Naive thymus-derived CD4-positive, alpha-beta T cell (primary cell): ENCODE data around the gene ZNF618. TPM values are rescaled to one million over a fixed set of nuclear protein-coding genes. Genes with fewer than 3 reads are reported as not detected.

Experiments
- ATAC-seq: fragments of 150-1000 bp; cut with Tn5 transposase; 2 replicates; pipeline ENCODE4 v1.10.0; 2021; ENCODE audit warnings: mild to moderate bottlenecking, moderate library complexity
- CTCF ChIA-PET: fragments of 350-600 bp; sonication (Branson Sonifier 250); formaldehyde crosslinking; loops from one replicate; lab custom pipeline; 2021; ENCODE audit warnings: antibody characterized with exemption; lab: Charles Lee
- POLR2A ChIA-PET: fragments of 350-600 bp; sonication (Branson Sonifier 250); formaldehyde crosslinking; loops from one replicate; lab custom pipeline; 2021; ENCODE audit warnings: antibody characterized with exemption, inconsistent platforms; lab: Charles Lee
- DNase-seq, 9 donors: peaks; one replicate each; pipeline versions ENCODE4 v3.0.0 to v3.0.0-alpha.2; 2020 to 2022; ENCODE audit warnings: mixed read lengths in 1 of 9
- H3K27ac ChIP-seq: one replicate; pipeline ENCODE4 v1.7.0; 2013; ENCODE audit warnings: mild to moderate bottlenecking, low read depth, low read length, moderate library complexity
- H3K27me3 ChIP-seq, 2 donors: one replicate each; pipeline ENCODE4 v1.7.0; 2013; ENCODE audit warnings: low read length in 2 of 2, mild to moderate bottlenecking in 2 of 2, moderate library complexity in 2 of 2; ENCODE audit not compliant: control insufficient read depth in 2 of 2, insufficient read depth in 2 of 2
- H3K36me3 ChIP-seq, 3 experiments: 1 replicate in 2 of 3; 2 replicates in 1 of 3; pipeline ENCODE4 v1.7.0; 2013; ENCODE audit warnings: low read length in 3 of 3, mild to moderate bottlenecking in 3 of 3, moderate library complexity in 1 of 3; ENCODE audit not compliant: insufficient read depth in 3 of 3, control insufficient read depth in 2 of 3
- H3K4me1 ChIP-seq, 2 donors: one replicate each; pipeline ENCODE4 v1.7.0; 2013; ENCODE audit warnings: low read length in 2 of 2, mild to moderate bottlenecking in 2 of 2, moderate library complexity in 1 of 2; ENCODE audit not compliant: control insufficient read depth in 2 of 2, insufficient read depth in 2 of 2
- H3K4me3 ChIP-seq: 2 replicates; pipeline ENCODE4 v1.7.0; 2013; ENCODE audit warnings: mild to moderate bottlenecking, low read length
- H3K9me3 ChIP-seq, 3 experiments: 1 replicate in 2 of 3; 2 replicates in 1 of 3; pipeline ENCODE4 v1.7.0; 2013; ENCODE audit warnings: low read length in 3 of 3; ENCODE audit not compliant: control insufficient read depth in 2 of 3
- H3K27ac Mint-ChIP-seq, 9 donors: one replicate each; pipeline ENCODE4 v1.8.0; 2020 to 2022; ENCODE audit warnings: mixed read lengths in 9 of 9, mild to moderate bottlenecking in 8 of 9, moderate library complexity in 5 of 9, inconsistent platforms in 2 of 9
- H3K27me3 Mint-ChIP-seq, 5 donors: one replicate each; pipeline ENCODE4 v1.8.0; 2021 to 2022; ENCODE audit warnings: mixed read lengths in 5 of 5, mild to moderate bottlenecking in 1 of 5
- H3K36me3 Mint-ChIP-seq, 5 donors: one replicate each; pipeline ENCODE4 v1.8.0; 2020 to 2022; ENCODE audit warnings: mixed read lengths in 5 of 5, mild to moderate bottlenecking in 3 of 5, inconsistent platforms in 1 of 5
- H3K4me1 Mint-ChIP-seq, 7 donors: one replicate each; pipeline ENCODE4 v1.8.0; 2020 to 2022; ENCODE audit warnings: mixed read lengths in 7 of 7, mild to moderate bottlenecking in 3 of 7, inconsistent platforms in 1 of 7
- H3K4me3 Mint-ChIP-seq, 10 donors: one replicate each; pipeline ENCODE4 v1.8.0; 2020 to 2022; ENCODE audit warnings: mild to moderate bottlenecking in 10 of 10, mixed read lengths in 10 of 10, moderate library complexity in 6 of 10, inconsistent platforms in 2 of 10
- H3K9me3 Mint-ChIP-seq, 11 donors: one replicate each; pipeline ENCODE4 v1.8.0; 2020 to 2022; ENCODE audit warnings: mixed read lengths in 11 of 11, mild to moderate bottlenecking in 4 of 11, inconsistent platforms in 1 of 11, moderate library complexity in 1 of 11
- intact Hi-C, 2 donors: fragments of 100-400 bp; cut with micrococcal nuclease; formaldehyde crosslinking; loops; one replicate each; pipeline ENCODE4 v1.15.1; 2023
- polyA plus RNA-seq, 2 donors: library from polyadenylated mRNA; unstranded; fragments of 300-500 nt; fragmentation: Illumina TruSeq; gene quantifications; one replicate each; pipeline ENCODE4 v1.2.3, GENCODE V29; 2021
- total RNA-seq, 6 experiments: library from RNA in 5 of 6; stranded (reverse) in 5 of 6; gene quantifications; 1 replicate in 5 of 6; 2 replicates in 1 of 6; pipeline ENCODE4 v1.2.3 and lab custom pipeline; 2021 to 2026

ZNF618 gene
- total and polyA plus RNA-seq, 7 experiments from 2014 or later = 0.17 to 3.3 (median 1.1) TPM

- peaks cover 0 to 14% (median 0%) of the 10 kb centered on the region in 11 donors for H3K9me3 Mint-ChIP-seq
- no peaks in the 10 kb centered on the region for H3K4me1 Mint-ChIP-seq
- H3K27ac ChIP-seq = no peak overlapping the region
Observed at GRCh38 chr9:113894166-113894565, 18.1 kb downstream of the ZNF618 start.

GRCh38 chr9:113895526-113895925, 19.4 kb downstream of the ZNF618 start:
- peaks cover 0 to 10% (median 0%) of the 10 kb centered on the region in 11 donors for H3K9me3 Mint-ChIP-seq
- no peak overlapping the region for H3K4me3 Mint-ChIP-seq
- H3K4me1 Mint-ChIP-seq = no peaks in the 10 kb centered on the region
- Histone ChIP-seq H3K36me3 (no peaks in the 10 kb centered on the region), H3K9me3 (no peaks in the 10 kb centered on the region), H3K27ac (no peak overlapping the region), H3K4me3 (no peak overlapping the region), H3K4me1 (no peaks in the 10 kb centered on the region), H3K27me3 (peaks cover 0 to 4% of the 10 kb centered on the region in 2 donors)
- H3K36me3 Mint-ChIP-seq = peaks cover 0 to 3% (median 0%) of the 10 kb centered on the region in 5 donors
- H3K27ac Mint-ChIP-seq = no peak overlapping the region
- DNase-seq (no peak), ATAC-seq (no peak)
- H3K27me3 Mint-ChIP-seq = peaks cover 0 to 27% (median 6%) of the 10 kb centered on the region in 5 donors
- POLR2A ChIA-PET = no interaction called here
- intact Hi-C loops = no loop called here
- CTCF ChIA-PET = no interaction called here

More at GRCh38 chr9:113894166-113894565, 18.1 kb downstream of the ZNF618 start:
- Mint-ChIP-seq H3K4me3 (no peak overlapping the region), H3K27me3 (peaks cover 0 to 31% (median 6%) of the 10 kb centered on the region in 5 donors), H3K27ac (no peak overlapping the region), H3K36me3 (peaks cover 0 to 3% (median 0%) of the 10 kb centered on the region in 5 donors)
- Histone ChIP-seq H3K4me1 (no peaks in the 10 kb centered on the region), H3K4me3 (no peak overlapping the region), H3K27me3 (peaks cover 0 to 4% of the 10 kb centered on the region in 2 donors), H3K36me3 (no peaks in the 10 kb centered on the region), H3K9me3 (no peaks in the 10 kb centered on the region)
- intact Hi-C loops = no loop called here
- ChIA-PET CTCF (no interaction called here), POLR2A (no interaction called here)
- DNase-seq = no peak
- ATAC-seq = no peak

- Histone ChIP-seq H3K36me3 (no peaks in the 10 kb centered on the region), H3K9me3 (no peaks in the 10 kb centered on the region), H3K4me1 (no peaks in the 10 kb centered on the region), H3K27me3 (peaks cover 0 to 4% of the 10 kb centered on the region in 2 donors), H3K4me3 (no peak overlapping the region), H3K27ac (no peak overlapping the region)
- no peak overlapping the region for H3K27ac Mint-ChIP-seq
- ATAC-seq (no peak), DNase-seq (no peak)
- no peaks in the 10 kb centered on the region for H3K4me1 Mint-ChIP-seq
- no peak overlapping the region for H3K4me3 Mint-ChIP-seq
- intact Hi-C loops = no loop called here
- peaks cover 0 to 26% (median 6%) of the 10 kb centered on the region in 5 donors for H3K27me3 Mint-ChIP-seq
- POLR2A ChIA-PET = no interaction called here
- H3K36me3 Mint-ChIP-seq = peaks cover 0 to 3% (median 0%) of the 10 kb centered on the region in 5 donors
- peaks cover 0 to 6% (median 0%) of the 10 kb centered on the region in 11 donors for H3K9me3 Mint-ChIP-seq
- CTCF ChIA-PET = no interaction called here
Observed at GRCh38 chr9:113896713-113897112, 20.6 kb downstream of the ZNF618 start.

GRCh38 chr9:113898151-113898550, 22.0 kb downstream of the ZNF618 start:
- peaks cover 0 to 4% of the 10 kb centered on the region in 2 donors for H3K27me3 ChIP-seq
- no peak overlapping the region for H3K27ac ChIP-seq
- ChIA-PET CTCF (interaction anchor here (0.7 kb wide), 1 partner anchor 10 kb away, joined by 5 read pairs; no protein-coding TSS in a partner anchor), POLR2A (no interaction called here)
- no peak for DNase-seq
- Mint-ChIP-seq H3K4me1 (no peaks in the 10 kb centered on the region), H3K4me3 (no peak overlapping the region), H3K27me3 (peaks cover 0 to 20% (median 6%) of the 10 kb centered on the region in 5 donors), H3K9me3 (peaks cover 0 to 7% (median 0%) of the 10 kb centered on the region in 11 donors), H3K27ac (no peak overlapping the region), H3K36me3 (peaks cover 0 to 3% (median 1%) of the 10 kb centered on the region in 5 donors)
- no peak for ATAC-seq
- no peaks in the 10 kb centered on the region for H3K4me1 ChIP-seq
- H3K4me3 ChIP-seq = no peak overlapping the region
- H3K36me3 ChIP-seq = no peaks in the 10 kb centered on the region
- intact Hi-C loops = no loop called here
- H3K9me3 ChIP-seq = no peaks in the 10 kb centered on the region

- peaks cover 0 to 20% (median 6%) of the 10 kb centered on the region in 5 donors for H3K27me3 Mint-ChIP-seq
- H3K9me3 ChIP-seq = no peaks in the 10 kb centered on the region
- no peak overlapping the region for H3K4me3 ChIP-seq
- ATAC-seq (no peak), DNase-seq (no peak)
- H3K4me3 Mint-ChIP-seq = no peak overlapping the region
- no peaks in the 10 kb centered on the region for H3K36me3 ChIP-seq
- intact Hi-C loops = no loop called here
- no peaks in the 10 kb centered on the region for H3K4me1 Mint-ChIP-seq
- H3K27ac ChIP-seq = no peak overlapping the region
- H3K9me3 Mint-ChIP-seq = peaks cover 0 to 12% (median 2%) of the 10 kb centered on the region in 11 donors
- no peak overlapping the region for H3K27ac Mint-ChIP-seq
- peaks cover 0 to 4% of the 10 kb centered on the region in 2 donors for H3K27me3 ChIP-seq
- H3K4me1 ChIP-seq = no peaks in the 10 kb centered on the region
- peaks cover 0 to 6% (median 3%) of the 10 kb centered on the region in 5 donors for H3K36me3 Mint-ChIP-seq
- ChIA-PET CTCF (no interaction called here), POLR2A (no interaction called here)
Observed at GRCh38 chr9:113898596-113898995, 22.5 kb downstream of the ZNF618 start.

- Mint-ChIP-seq H3K9me3 (peaks cover 0 to 18% (median 7%) of the 10 kb centered on the region in 11 donors), H3K27ac (no peak overlapping the region), H3K27me3 (peaks cover 0 to 22% (median 6%) of the 10 kb centered on the region in 5 donors), H3K36me3 (peaks cover 0 to 10% (median 3%) of the 10 kb centered on the region in 5 donors), H3K4me3 (no peak overlapping the region), H3K4me1 (no peaks in the 10 kb centered on the region)
- H3K4me1 ChIP-seq = no peaks in the 10 kb centered on the region
- ATAC-seq (no peak), DNase-seq (no peak)
- H3K27ac ChIP-seq = no peak overlapping the region
- peaks cover 0 to 3% of the 10 kb centered on the region in 2 donors for H3K27me3 ChIP-seq
- H3K36me3 ChIP-seq = no peaks in the 10 kb centered on the region
- intact Hi-C loops = no loop called here
- ChIA-PET CTCF (no interaction called here), POLR2A (no interaction called here)
- no peak overlapping the region for H3K4me3 ChIP-seq
- no peaks in the 10 kb centered on the region for H3K9me3 ChIP-seq
Observed at GRCh38 chr9:113899205-113899604, 23.1 kb downstream of the ZNF618 start.

GRCh38 chr9:113901221-113901688, 25.1 kb downstream of the ZNF618 start:
- peaks cover 0 to 12% (median 3%) of the 10 kb centered on the region in 5 donors for H3K36me3 Mint-ChIP-seq
- H3K4me3 Mint-ChIP-seq = no peak overlapping the region
- ChIA-PET POLR2A (no interaction called here), CTCF (no interaction called here)
- no peak overlapping the region for H3K4me3 ChIP-seq
- no peaks in the 10 kb centered on the region for H3K27me3 ChIP-seq
- no peaks in the 10 kb centered on the region for H3K36me3 ChIP-seq
- ATAC-seq (no peak), DNase-seq (no peak)
- H3K9me3 ChIP-seq = no peaks in the 10 kb centered on the region
- no peak overlapping the region for H3K27ac Mint-ChIP-seq
- no peaks in the 10 kb centered on the region for H3K4me1 ChIP-seq
- intact Hi-C loops = no loop called here
- H3K27me3 Mint-ChIP-seq = peaks cover 4 to 20% (median 6%) of the 10 kb centered on the region in 5 donors
- no peaks in the 10 kb centered on the region for H3K4me1 Mint-ChIP-seq
- no peak overlapping the region for H3K27ac ChIP-seq
- H3K9me3 Mint-ChIP-seq = peaks cover 0 to 29% (median 7%) of the 10 kb centered on the region in 11 donors
